ENCODE results near the gene MYCN.
"Not testable (repeated sequence)": the region's sequence is repeated elsewhere in the genome, so short reads cannot be mapped to it uniquely, and the experiment has no call there.

Gene MYCN

GRCh38 chr2:15939854-15940660 lies at the start of gene MYCN:
MYCN (plus strand) TSS chr2:15940550; CDS start chr2:15942065, 1,515 bp downstream.
- DNase-seq, result peak; percentile 78

GRCh38 chr2:15890936-15891905 lies 49.1 kb upstream of the MYCN start:
- no peak for DNase-seq

- no peak for DNase-seq
Observed at GRCh38 chr2:15892151-15892880, 48.0 kb upstream of the MYCN start.

GRCh38 chr2:15893085-15893484 lies 47.3 kb upstream of the MYCN start:
- no peak for DNase-seq

GRCh38 chr2:15893689-15894480 lies 46.5 kb upstream of the MYCN start:
- DNase-seq, result no peak

- no peak for DNase-seq
Observed at GRCh38 chr2:15894481-15895144, 45.7 kb upstream of the MYCN start.

DNA sequence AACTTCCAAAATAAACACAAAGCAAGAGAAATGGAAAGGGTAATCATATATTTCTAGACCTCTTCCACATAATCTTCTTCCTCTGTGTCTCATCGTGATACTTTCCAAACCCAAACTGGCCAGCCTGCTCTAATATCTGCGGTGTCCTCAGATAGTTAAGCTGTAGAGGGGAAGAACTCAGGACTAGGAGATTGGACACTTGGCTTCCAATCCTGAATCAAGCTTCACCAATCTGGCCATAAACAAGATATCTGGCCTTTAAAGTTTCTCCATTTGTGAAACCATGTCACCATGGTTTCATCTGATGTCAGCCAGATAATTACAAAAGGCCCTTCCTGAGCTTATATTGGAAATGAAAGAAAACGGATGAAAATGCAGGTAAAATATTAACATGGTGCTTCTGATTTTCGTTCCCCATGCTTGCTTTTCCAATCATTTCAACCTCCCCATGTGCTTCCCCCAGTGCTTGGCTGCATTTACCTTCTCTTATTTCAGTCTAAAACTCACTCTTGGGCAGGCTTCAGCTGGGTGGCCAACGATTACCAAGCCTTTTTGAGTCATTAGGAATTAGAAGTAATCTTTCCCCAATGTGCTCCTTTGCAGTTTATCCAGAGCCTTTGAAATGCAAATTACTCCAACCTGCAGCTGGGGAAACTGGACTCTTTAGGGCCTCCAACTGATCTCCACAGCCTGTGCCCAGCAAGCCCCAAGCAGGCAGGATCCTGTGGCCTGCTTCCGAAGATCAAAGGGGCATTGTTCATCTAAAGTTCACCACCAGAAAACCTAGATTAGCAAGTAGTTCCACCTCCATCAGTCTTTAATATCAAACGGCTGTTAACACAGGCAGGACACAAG lies 44.5 kb upstream of the MYCN start:
- DNase-seq, result no peak

DNA sequence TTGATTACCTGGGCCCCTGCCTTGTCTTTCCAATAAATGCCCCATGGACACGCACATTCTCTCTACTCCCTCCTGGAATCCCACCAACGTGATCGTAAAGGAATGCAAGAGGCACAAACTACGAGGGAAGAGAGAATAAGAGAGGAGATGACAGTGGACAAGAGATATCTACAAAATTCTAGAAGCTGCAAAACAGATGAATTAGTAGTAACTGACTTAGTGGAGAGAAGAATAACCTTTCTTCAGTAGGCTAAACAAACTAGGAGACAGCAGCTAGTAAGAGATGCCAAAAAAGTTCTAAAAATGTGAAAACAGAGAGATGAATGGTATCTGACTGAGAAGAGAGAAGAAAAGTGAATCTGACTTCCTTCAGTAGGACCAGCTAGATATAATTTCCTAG lies 43.5 kb upstream of the MYCN start:
- no peak for DNase-seq

DNA sequence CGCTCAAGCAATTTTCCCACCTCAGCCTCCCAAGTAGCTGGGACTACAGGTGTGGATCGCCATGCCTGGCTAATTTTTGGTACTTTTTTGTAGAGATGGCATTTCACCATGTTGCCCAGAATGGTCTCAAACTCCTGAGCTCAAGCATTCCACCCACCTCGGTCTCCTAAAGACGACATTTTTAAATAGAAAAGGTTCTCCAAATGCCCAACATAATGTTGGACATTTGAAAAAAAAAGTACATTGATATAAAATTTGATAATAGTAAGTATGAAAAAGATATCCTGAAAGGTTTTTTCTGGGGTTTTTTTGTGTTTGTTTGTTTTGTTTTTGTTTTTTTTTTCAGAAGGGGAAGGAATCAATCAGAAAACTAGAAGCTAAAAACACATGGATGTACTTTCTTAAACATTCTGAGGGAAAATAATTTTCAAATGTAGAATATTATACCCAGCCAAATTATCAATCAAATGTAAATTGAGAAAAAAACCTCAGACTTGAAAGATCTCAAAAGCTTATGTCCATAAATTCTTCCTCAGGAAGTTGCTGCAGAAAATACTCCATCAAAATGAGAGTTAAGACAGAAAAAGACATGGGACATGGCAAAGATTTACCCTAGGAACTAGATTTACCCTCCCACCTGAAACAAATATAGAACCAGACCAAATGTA lies 42.8 kb upstream of the MYCN start:
- no peak for DNase-seq

DNA sequence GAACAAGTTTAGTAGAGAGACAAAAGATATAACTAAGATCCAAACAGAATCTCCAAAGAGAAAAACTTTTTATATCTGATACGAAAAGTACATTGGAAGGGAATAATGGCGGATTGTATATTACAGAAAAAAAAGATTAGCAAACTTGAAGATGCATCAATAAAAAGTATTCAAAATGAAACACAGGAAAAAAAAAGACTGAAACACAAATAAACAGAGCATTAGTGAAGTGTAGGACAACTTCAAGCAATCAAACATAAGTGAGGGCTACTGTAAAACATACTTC lies 41.1 kb upstream of the MYCN start:
- DNase-seq, result no peak

GRCh38 chr2:15899751-15900493 lies 40.4 kb upstream of the MYCN start:
- DNase-seq, result no peak

DNA sequence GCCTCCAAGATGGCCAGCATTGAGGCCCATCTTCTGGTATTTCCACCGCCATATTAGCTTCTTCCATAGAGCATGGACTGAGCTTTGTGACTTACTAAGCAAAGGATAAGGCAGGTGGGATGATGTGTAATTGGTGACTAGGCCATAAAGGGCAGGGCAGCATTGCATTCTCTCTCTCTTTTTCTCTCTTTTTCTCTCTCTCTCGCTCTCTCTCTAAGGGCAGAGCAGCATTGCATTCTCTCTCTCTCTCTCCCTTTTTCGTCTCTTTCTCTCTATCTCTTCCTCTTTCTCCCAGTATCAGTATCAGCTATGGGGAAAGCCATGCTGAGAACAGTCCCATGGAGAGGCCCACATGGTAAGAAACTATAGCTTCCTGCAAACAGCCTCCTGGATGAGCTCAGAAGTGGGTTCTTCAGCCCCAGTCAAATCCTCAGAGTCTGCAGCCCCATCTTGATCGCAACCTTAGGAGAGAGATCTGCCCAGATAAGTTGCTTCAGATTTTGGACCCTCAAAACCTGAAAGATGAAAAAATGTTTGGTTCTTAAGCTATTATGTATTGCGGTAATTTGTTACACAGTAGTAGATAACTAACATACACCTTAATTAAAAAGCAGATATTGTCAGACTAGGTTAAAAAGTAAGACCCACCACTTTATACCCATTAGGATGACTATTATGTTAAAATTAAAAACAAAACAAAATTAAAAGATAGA lies 39.1 kb upstream of the MYCN start:
- no peak for DNase-seq

DNA sequence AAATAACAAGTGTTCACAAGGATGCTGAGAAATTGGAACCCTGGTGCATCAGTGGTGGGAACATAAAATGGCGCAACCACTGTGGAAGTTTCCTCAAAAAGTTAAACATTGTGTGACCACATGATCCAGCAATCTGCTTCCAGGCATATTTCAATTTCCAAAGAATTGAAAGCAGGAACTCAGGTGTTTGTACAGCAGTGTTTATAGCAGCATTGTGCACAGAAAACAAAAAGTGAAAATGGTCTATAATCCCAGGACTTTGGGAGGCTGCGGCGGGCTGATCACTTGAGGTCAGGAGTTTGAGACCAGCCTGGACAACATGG lies 38.6 kb upstream of the MYCN start:
- no peak for DNase-seq

GRCh38 chr2:15903910-15904309 lies 36.4 kb upstream of the MYCN start:
- DNase-seq, result not testable (repeated sequence)

DNA sequence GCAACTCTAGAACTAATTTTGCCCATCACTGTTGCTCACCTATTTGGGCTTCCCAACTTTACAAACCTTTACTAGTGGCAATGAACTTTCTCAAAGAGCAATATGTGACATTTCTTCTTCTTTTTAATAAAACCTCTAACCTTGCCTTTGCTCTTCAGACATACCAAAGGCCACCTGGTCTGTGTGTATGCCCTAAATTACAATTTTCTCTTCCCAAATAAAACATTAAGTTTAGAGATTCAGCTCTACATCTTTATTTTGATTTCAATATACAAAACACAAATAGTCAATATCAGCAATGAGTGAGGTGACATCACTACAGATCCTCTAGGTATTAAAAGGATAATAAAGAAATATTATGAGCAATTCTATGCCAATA lies 35.1 kb upstream of the MYCN start:
- no peak for DNase-seq

DNA sequence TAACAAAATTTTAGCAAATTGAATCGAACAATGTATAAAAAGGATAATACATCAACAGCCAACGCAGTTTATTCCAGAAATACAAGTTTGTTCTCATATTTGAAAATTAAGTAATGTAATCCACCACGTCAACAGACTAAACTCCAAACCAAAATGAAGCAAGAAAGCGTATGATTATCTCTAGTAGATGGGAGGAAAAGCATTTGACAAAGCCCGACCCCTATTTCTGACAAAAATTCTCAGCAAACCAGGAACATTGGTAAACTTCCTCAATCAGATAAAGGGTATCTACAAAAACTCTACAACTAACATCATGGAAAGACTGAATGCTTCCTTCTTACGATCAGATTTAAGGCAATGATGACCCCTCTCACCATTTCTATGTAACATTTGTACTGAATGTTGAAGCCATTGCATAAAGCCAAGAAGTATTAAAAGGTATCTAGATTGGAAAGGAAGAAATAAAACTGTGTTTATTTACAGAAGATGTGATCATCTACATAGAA lies 34.3 kb upstream of the MYCN start:
- DNase-seq, result no peak

DNA sequence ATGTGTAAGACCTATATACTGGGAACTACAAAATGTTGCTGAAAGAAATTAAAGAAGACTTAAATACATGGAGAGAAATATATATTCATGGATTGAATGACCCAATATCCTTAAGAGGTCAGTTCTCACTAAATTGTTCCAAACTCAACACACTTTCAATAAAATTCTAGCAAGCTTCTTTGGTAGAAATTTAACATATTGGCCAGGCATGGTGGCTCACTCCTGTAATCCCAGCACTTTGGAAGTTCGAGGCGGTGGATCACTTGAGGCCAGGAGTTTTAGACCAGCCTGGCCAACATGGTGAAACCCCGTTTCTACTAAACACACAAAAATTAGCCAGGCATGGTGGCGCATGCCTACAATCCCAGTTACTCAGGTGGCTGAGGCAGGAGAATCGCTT lies 33.6 kb upstream of the MYCN start:
- no peak for DNase-seq

DNA sequence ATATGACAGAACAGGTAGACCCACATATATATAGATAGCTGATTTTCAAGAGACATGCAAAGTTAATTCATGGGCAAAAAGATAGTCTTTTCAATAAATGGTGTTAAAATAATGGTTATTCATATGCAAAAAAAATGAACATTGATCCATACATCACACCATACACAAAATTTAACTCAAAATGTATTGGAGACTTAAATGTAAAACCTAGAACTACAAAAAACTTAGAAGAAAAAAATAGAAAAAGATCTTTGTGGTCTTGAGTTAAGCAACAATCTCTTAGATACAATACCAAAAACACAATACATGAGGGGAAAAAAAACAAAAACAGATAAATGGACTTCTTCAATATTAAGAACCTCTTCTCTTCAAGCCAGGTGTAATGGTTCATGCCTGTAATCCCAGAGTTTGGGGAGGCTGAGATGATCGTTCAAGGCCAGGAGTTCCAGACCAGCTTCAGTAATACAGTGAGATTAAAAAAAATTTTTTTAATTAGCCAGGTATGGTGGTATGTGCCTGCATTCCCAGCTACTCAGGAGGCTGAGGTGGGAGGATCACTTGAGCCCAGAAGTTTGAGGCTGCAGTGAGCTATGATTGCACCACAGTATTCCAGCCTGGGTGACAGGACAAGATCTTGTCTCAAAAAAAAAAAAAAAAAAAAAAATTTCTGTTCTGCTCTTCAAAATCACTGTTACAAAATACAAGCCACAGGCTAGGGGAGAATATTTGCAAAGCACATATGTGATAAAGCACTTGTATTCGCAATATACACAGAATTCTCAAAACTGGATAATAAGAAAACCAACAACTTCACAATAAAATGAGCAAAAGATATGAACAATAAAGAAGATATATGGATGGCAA lies 32.7 kb upstream of the MYCN start:
- no peak for DNase-seq
